Fibroblast of mammary gland (primary cell): ENCODE data around the gene PEX6.
"Not testable (repeated sequence)": the region's sequence is repeated elsewhere in the genome, so short reads cannot be mapped to it uniquely, and the experiment has no call there.

Source experiments
- DNase-seq: peaks from one replicate; pipeline ENCODE4 v3.0.0-alpha.2; 2010; ENCODE audit warnings: low read depth
- H3K4me3 ChIP-seq: 2 replicates; pipeline ENCODE4 v1.5.1; 2011; ENCODE audit warnings: low read depth, mild to moderate bottlenecking, low read length, moderate library complexity; ENCODE audit not compliant: control insufficient read depth
- CTCF ChIP-seq: conservative IDR thresholded peaks from 2 replicates; pipeline ENCODE4 v1.5.1; 2011; ENCODE audit warnings: low read depth, low read length, inconsistent platforms; ENCODE audit not compliant: control insufficient read depth, insufficient read depth

PEX6 gene

GRCh38 chr6:42962502-42963178, 16.3 kb downstream of the PEX6 start:
- no peak overlapping the region for H3K4me3 ChIP-seq
- no peak for TF ChIP-seq CTCF
- DNase-seq: no peak

GRCh38 chr6:42962096-42962495, 16.9 kb downstream of the PEX6 start:
- H3K4me3 ChIP-seq: no peak overlapping the region
- TF ChIP-seq CTCF: no peak
- DNase-seq: no peak

GRCh38 chr6:42961020-42961470, 17.9 kb downstream of the PEX6 start:
- no peak for DNase-seq
- peak overlapping the region; percentile 45 for H3K4me3 ChIP-seq
- no peak for TF ChIP-seq CTCF

- DNase-seq: no peak
- no peak for TF ChIP-seq CTCF
- peak within 1 kb of the TSS; percentile 45 for H3K4me3 ChIP-seq
Measured at GRCh38 chr6:42960243-42961019, 18.6 kb downstream of the PEX6 start, which contains the start of gene GNMT. TSS of gene GNMT (plus strand) at chr6:42960754. CDS start at chr6:42960768, 14 bp downstream.

- TF ChIP-seq CTCF: no peak
- peak overlapping the region; percentile 45 for H3K4me3 ChIP-seq
- no peak for DNase-seq
Measured at GRCh38 chr6:42959917-42960242, 19.1 kb downstream of the PEX6 start.

GRCh38 chr6:42958125-42958524, 20.9 kb downstream of the PEX6 start:
- peak; percentile 23 for DNase-seq
- TF ChIP-seq CTCF: no peak
- no peak overlapping the region for H3K4me3 ChIP-seq

GRCh38 chr6:42954405-42954804, 24.6 kb downstream of the PEX6 start:
- DNase-seq, H3K4me3 ChIP-seq: not testable (repeated sequence)
